Measurements from ENCODE around the gene OTUD4.

OTUD4 gene

GRCh38 chr4:145183023-145183422 is 2.6 kb upstream of the OTUD4 start:
- no peak for TF ChIP-seq ISL1 (CRISPR knock-in tag; IDR thresholded peaks at IDR 0.05)
- TF ChIP-seq ZFP3 (CRISPR knock-in tag; IDR thresholded peaks at IDR 0.05) = no peak
- no peak for TF ChIP-seq ZFP30 (CRISPR knock-in tag; IDR thresholded peaks at IDR 0.05)
- ATAC-seq = no peak

- TF ChIP-seq POU6F1 (CRISPR knock-in tag; IDR thresholded peaks at IDR 0.05; ENCODE audit: borderline replicate concordance, low read depth) = no peak
- no peak for TF ChIP-seq OSR1 (CRISPR knock-in tag; IDR thresholded peaks at IDR 0.05)
- TF ChIP-seq CREB5 (CRISPR knock-in tag; IDR thresholded peaks at IDR 0.05; ENCODE audit: low read depth) = no peak
- ATAC-seq = no peak
These were observed 1.8 kb upstream of the OTUD4 start for GRCh38 chr4:145182222-145182621.

- TF ChIP-seq OSR1 (CRISPR knock-in tag; IDR thresholded peaks at IDR 0.05) (no peak), ZNF70 (CRISPR knock-in tag; IDR thresholded peaks at IDR 0.05) (no peak), ISL1 (CRISPR knock-in tag; IDR thresholded peaks at IDR 0.05) (no peak), TCF4 (CRISPR knock-in tag; IDR thresholded peaks at IDR 0.05; ENCODE audit: borderline replicate concordance) (no peak)
- ATAC-seq = no peak
These were observed 707 bp upstream of the OTUD4 start for GRCh38 chr4:145181091-145181501.

- peak; percentile 49 for ATAC-seq
These were observed 510 bp downstream of the OTUD4 start for GRCh38 chr4:145179861-145180297.

GRCh38 chr4:145179281-145179860 is 1.0 kb downstream of the OTUD4 start:
- ATAC-seq = peak; percentile 44
- TF ChIP-seq GLIS3 (CRISPR knock-in tag; IDR thresholded peaks at IDR 0.05) = no peak
- TF ChIP-seq CSRNP3 (CRISPR knock-in tag; IDR thresholded peaks at IDR 0.05) = no peak
- no peak for TF ChIP-seq ARNTL (CRISPR knock-in tag; IDR thresholded peaks at IDR 0.05; ENCODE audit: borderline replicate concordance, low read depth)
- no peak for TF ChIP-seq POU6F1 (CRISPR knock-in tag; IDR thresholded peaks at IDR 0.05; ENCODE audit: borderline replicate concordance, low read depth)
- no peak for TF ChIP-seq ISL1 (CRISPR knock-in tag; IDR thresholded peaks at IDR 0.05)
- no peak for TF ChIP-seq ZFP30 (CRISPR knock-in tag; IDR thresholded peaks at IDR 0.05)
- no peak for TF ChIP-seq ZNF70 (CRISPR knock-in tag; IDR thresholded peaks at IDR 0.05)
- TF ChIP-seq OSR1 (CRISPR knock-in tag; IDR thresholded peaks at IDR 0.05) = no peak
- no peak for TF ChIP-seq RARB (CRISPR knock-in tag; IDR thresholded peaks at IDR 0.05)
- TF ChIP-seq PATZ1 (CRISPR knock-in tag; IDR thresholded peaks at IDR 0.05; ENCODE audit: borderline replicate concordance) = no peak
- TF ChIP-seq CREB5 (CRISPR knock-in tag; IDR thresholded peaks at IDR 0.05; ENCODE audit: low read depth) = no peak
- TF ChIP-seq ZNF565 (CRISPR knock-in tag; conservative IDR thresholded peaks at IDR 0.05; ENCODE audit: low read depth) = no peak
- no peak for TF ChIP-seq TOX (CRISPR knock-in tag; IDR thresholded peaks at IDR 0.05; ENCODE audit: borderline replicate concordance)
